Immature natural killer cell (primary cell): ENCODE results near the gene MTFR2. TPM values are rescaled to one million over a fixed set of nuclear protein-coding genes. Genes with fewer than 3 reads are reported as not detected.
A peak's percentile ranks its signal among the peaks of the same experiment; 100 is the strongest.

Source experiments
- DNase-seq, 3 donors: peaks; one replicate each; pipeline ENCODE4 v3.0.0; 2022; ENCODE audit warnings: mixed read lengths in 1 of 3
- H3K27ac Mint-ChIP-seq, 6 donors: one replicate each; pipeline ENCODE4 v1.8.0; 2020; ENCODE audit warnings: mixed read lengths in 6 of 6, mild to moderate bottlenecking in 5 of 6, inconsistent platforms in 4 of 6, moderate library complexity in 3 of 6
- H3K27me3 Mint-ChIP-seq, 3 donors: one replicate each; pipeline ENCODE4 v1.8.0; 2020 to 2021; ENCODE audit warnings: low read depth in 3 of 3, mild to moderate bottlenecking in 3 of 3, mixed read lengths in 3 of 3, moderate library complexity in 3 of 3, inconsistent platforms in 1 of 3
- H3K36me3 Mint-ChIP-seq, 3 donors: one replicate each; pipeline ENCODE4 v1.8.0; 2020; ENCODE audit warnings: mixed read lengths in 3 of 3, inconsistent platforms in 2 of 3, mild to moderate bottlenecking in 2 of 3
- H3K4me1 Mint-ChIP-seq, 2 donors: one replicate each; pipeline ENCODE4 v1.8.0; 2020; ENCODE audit warnings: inconsistent platforms in 2 of 2, mild to moderate bottlenecking in 2 of 2, mixed read lengths in 2 of 2, moderate library complexity in 1 of 2
- H3K4me3 Mint-ChIP-seq, 5 donors: one replicate each; pipeline ENCODE4 v1.8.0; 2020; ENCODE audit warnings: mild to moderate bottlenecking in 5 of 5, mixed read lengths in 5 of 5, inconsistent platforms in 3 of 5, moderate library complexity in 3 of 5
- H3K9me3 Mint-ChIP-seq, 6 donors: one replicate each; pipeline ENCODE4 v1.8.0; 2020; ENCODE audit warnings: mild to moderate bottlenecking in 6 of 6, mixed read lengths in 6 of 6, inconsistent platforms in 4 of 6, moderate library complexity in 3 of 6
- polyA plus RNA-seq, 3 donors: library from polyadenylated mRNA; unstranded; fragments of 300-500 nt; fragmentation: Illumina TruSeq; gene quantifications; one replicate each; pipeline ENCODE4 v1.2.3, GENCODE V29; 2021

Gene MTFR2
- polyA plus RNA-seq, 3 donors from 2014 or later: 0.51 to 0.62 TPM; not detected in 1

DNA sequence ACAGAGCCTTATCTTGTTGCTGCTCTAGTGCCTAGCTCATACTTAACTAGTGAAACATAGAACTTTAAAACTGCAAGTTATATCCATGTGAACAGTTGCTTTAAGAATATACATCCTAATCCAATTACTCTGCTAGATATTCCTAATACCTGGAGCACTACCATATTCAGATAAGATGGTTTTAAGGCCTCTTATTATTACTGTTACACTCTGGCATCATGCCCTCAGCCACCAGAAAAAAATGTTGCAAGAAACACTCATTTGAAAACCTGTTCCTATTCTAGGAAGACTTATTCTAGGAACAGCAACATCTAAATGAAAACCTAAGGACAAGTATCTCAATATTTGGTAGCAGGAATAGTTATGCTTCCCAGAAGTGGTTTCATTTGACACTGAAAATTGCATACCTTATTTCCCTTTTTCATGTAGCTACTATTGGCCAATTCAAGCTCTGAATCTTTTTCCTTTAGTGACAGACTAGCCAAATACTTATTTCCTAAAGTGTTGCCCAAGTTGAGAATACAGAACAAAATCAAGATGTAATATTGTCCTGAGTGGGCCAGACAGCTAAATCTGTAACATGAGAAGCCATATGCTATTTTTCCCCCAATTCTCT lies 4.8 kb upstream of the MTFR2 start:
- Mint-ChIP-seq H3K9me3 (no peaks in the 10 kb centered on the region), H3K27me3 (peaks cover 3 to 12% (median 10%) of the 10 kb centered on the region in 3 donors), H3K36me3 (peaks cover 0 to 7% (median 3%) of the 10 kb centered on the region in 3 donors), H3K27ac (peak overlapping the region in 4 of 6 donors; percentile 1 to 21 (median 7)), H3K4me1 (peaks cover 16 to 29% of the 10 kb centered on the region in 2 donors), H3K4me3 (no peak overlapping the region)
- no peak for DNase-seq

DNA sequence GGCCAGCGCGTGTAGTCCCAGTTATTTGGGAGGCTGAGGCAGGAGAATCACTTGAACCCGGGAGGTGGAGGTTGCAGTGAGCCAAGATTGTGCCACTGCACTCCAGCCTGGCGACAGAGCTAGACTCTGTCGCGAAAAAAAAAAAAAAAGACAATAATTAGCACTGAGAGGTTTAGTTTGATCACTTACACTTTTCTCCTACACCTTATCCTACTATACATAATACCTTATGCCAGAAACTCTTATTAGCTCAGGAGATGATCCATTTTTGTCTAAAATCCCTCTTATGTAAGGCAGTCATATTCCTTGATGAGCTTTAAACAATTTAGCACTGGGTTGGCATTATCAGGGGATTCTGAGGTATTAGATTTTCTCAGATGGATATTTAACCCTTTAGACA lies 3.6 kb upstream of the MTFR2 start:
- no peak overlapping the region for H3K4me3 Mint-ChIP-seq

DNA sequence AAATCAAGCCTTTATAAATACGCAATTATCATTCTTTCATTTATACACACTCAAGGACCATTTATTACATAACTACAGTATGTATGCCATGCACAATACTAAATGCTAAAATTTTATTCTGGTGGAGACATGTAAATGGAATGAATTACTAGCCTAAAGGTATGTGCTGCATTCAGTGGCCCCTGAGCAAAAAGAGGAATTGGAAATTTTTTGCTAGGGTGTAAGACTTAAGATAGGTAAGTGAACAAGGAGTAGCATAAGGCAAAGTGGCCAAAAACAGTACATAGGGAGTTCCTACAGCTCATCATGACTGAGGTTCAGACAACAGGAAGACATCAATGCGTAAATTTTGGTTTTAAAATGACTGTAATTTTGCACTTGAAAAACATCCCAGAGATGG lies 2.3 kb upstream of the MTFR2 start:
- peaks cover 26 to 37% of the 10 kb centered on the region in 2 donors for H3K4me1 Mint-ChIP-seq
- DNase-seq: no peak

More for the DNA sequence above, 3.6 kb upstream of the MTFR2 start:
- Mint-ChIP-seq H3K27ac (peak overlapping the region in 2 of 6 donors; percentile 24 to 53), H3K27me3 (peaks cover 5 to 14% (median 13%) of the 10 kb centered on the region in 3 donors), H3K36me3 (peaks cover 0 to 3% (median 0%) of the 10 kb centered on the region in 3 donors), H3K9me3 (no peaks in the 10 kb centered on the region), H3K4me1 (peaks cover 26 to 41% of the 10 kb centered on the region in 2 donors)
- no peak for DNase-seq

DNA sequence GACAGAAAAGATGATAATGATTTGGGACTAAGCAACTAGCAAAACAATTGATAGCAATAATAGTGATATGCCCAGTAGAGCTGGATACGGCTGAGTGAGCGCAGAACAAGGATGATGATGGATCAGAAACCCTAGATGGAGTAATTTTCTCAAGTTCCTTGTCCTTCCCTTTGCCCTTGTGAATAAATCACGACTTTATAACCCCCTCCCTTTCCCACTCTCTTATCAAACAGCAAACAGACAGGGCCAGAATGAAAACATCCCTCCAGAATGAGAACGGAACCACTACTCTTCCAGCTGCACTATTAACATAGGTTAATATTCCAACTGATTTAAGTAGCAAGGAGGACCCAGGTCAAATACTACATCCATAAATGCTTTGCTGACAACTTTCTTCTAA lies 1.3 kb upstream of the MTFR2 start:
- H3K4me3 Mint-ChIP-seq: peak overlapping the region; percentile 93 to 99 (median 96)
- peak overlapping the region in 4 of 6 donors; percentile 31 to 73 (median 48) for H3K27ac Mint-ChIP-seq
- H3K4me1 Mint-ChIP-seq: peaks cover 26 to 37% of the 10 kb centered on the region in 2 donors
- H3K27me3 Mint-ChIP-seq: peaks cover 5 to 14% (median 13%) of the 10 kb centered on the region in 3 donors
- H3K9me3 Mint-ChIP-seq: no peaks in the 10 kb centered on the region
- no peak for DNase-seq
- H3K36me3 Mint-ChIP-seq: peaks cover 0 to 4% (median 0%) of the 10 kb centered on the region in 3 donors

More for the DNA sequence above, 2.3 kb upstream of the MTFR2 start:
- Mint-ChIP-seq H3K36me3 (peaks cover 0 to 3% (median 3%) of the 10 kb centered on the region in 3 donors), H3K27ac (peak overlapping the region in 4 of 6 donors; percentile 1 to 73 (median 25)), H3K27me3 (peaks cover 5 to 14% (median 13%) of the 10 kb centered on the region in 3 donors), H3K9me3 (no peaks in the 10 kb centered on the region), H3K4me3 (no peak overlapping the region)

DNA sequence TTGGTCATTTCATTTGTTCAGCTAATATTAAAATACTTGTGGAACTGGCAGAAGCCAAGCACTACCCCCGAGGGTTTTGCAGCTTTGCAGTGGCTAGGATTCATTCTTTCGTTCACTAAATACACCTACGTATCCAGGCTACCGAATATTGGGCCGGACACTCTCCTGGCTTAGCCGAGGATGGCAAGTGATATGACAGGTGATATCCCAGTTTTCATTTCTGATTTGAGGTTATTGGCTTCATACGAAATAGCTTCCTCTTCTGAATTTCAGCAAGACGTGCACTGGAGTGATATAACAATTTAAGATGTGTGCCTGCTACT lies 536 bp upstream of the MTFR2 start:
- peaks cover 26 to 37% of the 10 kb centered on the region in 2 donors for H3K4me1 Mint-ChIP-seq
- H3K27me3 Mint-ChIP-seq: peaks cover 5 to 14% (median 13%) of the 10 kb centered on the region in 3 donors
- H3K36me3 Mint-ChIP-seq: peaks cover 0 to 4% (median 0%) of the 10 kb centered on the region in 3 donors
- no peak for DNase-seq
- H3K27ac Mint-ChIP-seq: peak overlapping the region in 5 of 6 donors; percentile 53 to 88 (median 73)
- peak overlapping the region; percentile 93 to 99 (median 96) for H3K4me3 Mint-ChIP-seq
- H3K9me3 Mint-ChIP-seq: no peaks in the 10 kb centered on the region

DNA sequence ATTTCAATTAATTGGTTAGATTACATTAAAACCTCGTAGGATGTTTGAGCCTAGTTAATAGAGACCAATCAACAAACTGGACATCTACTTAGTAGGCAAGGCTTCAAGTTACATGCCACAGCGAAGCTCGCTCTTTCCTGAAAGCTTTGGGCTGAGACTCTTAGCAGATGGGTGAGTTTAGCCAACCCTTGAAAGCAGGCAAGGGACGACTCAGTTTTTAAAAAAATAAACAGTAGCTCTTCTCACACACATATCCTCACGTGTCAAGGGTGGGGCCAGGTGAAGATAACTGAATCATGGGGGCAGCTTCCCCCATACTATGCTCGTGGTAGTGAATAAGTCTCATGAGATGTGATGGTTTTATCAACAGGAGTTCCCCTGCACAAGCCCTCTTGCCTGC lies 775 bp downstream of the MTFR2 start:
- Mint-ChIP-seq H3K4me1 (peaks cover 26 to 37% of the 10 kb centered on the region in 2 donors), H3K27ac (peak overlapping the region in 1 of 6 donors; percentile 73)
- no peak for DNase-seq

DNA sequence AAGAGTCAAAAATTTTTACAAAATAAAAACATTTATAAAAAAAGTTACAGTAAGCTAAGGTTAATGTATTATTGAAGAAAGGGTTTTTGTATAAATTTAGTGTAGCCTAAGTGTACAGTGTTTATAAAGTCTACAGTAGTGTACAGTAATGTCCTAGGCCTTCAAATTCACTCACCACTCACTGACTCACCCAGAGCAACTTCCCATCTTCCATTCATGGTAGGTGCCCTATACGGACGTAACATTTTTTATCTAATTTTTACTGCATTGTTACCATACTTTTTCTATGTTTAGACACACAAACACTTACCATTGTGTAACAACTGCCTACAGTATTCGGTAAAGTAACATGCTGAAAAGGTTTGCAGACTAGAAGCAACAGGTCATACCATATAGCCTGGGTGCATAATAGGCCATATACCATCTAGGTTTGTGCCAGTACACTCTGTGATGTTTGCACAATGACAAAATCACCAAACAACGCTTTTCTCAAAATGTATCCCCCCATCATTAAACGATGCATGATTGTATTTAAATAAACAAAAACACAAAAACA lies 6.0 kb downstream of the MTFR2 start:
- Mint-ChIP-seq H3K27me3 (no peaks in the 10 kb centered on the region), H3K36me3 (peaks cover 0 to 10% (median 7%) of the 10 kb centered on the region in 3 donors), H3K4me3 (no peak overlapping the region), H3K9me3 (no peaks in the 10 kb centered on the region), H3K27ac (no peak overlapping the region), H3K4me1 (peaks cover 2 to 6% of the 10 kb centered on the region in 2 donors)
- no peak for DNase-seq

More for the DNA sequence above, 775 bp downstream of the MTFR2 start:
- Mint-ChIP-seq H3K27me3 (peaks cover 5 to 14% (median 10%) of the 10 kb centered on the region in 3 donors), H3K4me3 (peak overlapping the region; percentile 93 to 99 (median 96)), H3K9me3 (no peaks in the 10 kb centered on the region), H3K36me3 (peaks cover 0 to 4% (median 0%) of the 10 kb centered on the region in 3 donors)

DNA sequence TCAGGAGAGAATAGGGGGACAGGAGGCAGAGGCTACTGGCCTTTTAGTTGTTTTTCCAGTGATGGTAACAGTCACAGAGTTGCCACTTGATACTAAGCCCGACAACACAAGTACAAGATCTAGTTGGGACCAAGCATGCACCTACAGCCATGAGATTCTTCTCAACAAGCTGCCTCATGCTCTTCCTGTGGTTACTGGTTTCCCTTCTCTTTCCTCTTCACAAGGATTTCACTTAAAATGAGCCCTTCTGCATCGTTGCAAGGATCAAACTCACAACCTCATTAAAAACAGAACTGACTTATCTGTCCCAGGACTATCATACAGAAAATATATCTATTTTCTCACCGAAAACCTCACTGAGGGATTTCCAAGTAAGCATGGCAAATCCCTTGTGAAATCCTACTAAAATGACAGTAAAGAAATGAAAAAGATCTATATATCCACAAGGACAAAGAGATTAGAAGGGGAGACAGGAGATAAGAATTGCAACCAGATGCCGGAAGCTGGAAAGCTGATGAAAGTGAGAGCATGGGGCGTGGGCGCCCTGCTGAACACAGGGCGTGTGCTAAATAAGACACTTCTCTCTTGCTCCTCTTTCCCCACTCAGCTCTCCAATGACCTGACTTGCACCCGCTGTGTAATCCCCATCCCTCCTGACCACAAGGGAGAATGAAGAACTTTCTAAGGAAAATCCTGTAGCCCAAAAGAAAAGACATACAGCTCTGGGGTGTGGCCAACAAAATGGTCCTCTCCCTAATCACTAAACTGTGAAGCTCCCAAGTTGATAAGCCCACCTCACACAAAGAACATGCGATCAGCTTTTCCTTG lies 13.4 kb downstream of the MTFR2 start:
- peaks cover 0 to 2% (median 1%) of the 10 kb centered on the region in 3 donors for H3K27me3 Mint-ChIP-seq
- peaks cover 0 to 11% (median 8%) of the 10 kb centered on the region in 3 donors for H3K36me3 Mint-ChIP-seq
- no peaks in the 10 kb centered on the region for H3K9me3 Mint-ChIP-seq
- DNase-seq: no peak
- H3K4me1 Mint-ChIP-seq: no peaks in the 10 kb centered on the region
- H3K4me3 Mint-ChIP-seq: no peak overlapping the region
- H3K27ac Mint-ChIP-seq: no peak overlapping the region

DNA sequence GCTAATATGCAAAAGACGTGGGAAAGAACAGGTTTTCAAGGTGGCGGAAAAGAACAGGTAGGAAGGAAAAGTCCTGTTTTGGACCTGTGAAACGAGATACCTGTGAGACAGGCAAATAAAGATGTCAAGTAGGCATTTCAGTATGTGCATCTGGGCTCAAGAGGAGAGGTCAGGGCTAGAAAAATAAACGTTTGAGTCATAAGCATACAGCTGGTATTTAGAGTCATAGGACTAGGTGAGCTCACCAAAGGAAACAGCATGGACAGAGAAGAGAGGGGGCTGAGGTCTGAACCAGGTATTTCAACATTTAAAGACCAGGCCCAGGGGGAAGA lies 14.9 kb downstream of the MTFR2 start:
- no peak overlapping the region for H3K4me3 Mint-ChIP-seq
- no peaks in the 10 kb centered on the region for H3K9me3 Mint-ChIP-seq
- peaks cover 0 to 2% (median 1%) of the 10 kb centered on the region in 3 donors for H3K27me3 Mint-ChIP-seq
- peaks cover 0 to 11% (median 8%) of the 10 kb centered on the region in 3 donors for H3K36me3 Mint-ChIP-seq
- no peaks in the 10 kb centered on the region for H3K4me1 Mint-ChIP-seq
- no peak overlapping the region for H3K27ac Mint-ChIP-seq
- no peak for DNase-seq

DNA sequence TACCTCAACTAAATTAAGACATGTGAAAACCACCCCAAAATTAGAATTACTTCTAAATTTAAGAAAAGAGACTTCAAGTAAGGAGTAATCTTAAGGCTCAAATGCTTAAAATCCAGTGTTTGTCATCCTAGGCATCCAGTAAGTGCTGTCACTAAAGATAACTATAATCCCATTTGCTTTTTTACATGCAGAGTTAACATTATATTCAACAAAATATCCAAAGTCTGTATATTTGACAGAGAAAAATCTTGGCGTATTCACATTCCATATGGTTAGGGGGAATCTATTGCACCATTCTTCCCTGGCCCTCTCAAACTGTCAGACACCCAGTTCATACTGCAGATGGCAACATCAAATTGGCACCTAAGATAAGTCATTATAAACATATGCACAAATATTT lies 17.4 kb downstream of the MTFR2 start:
- Mint-ChIP-seq H3K4me1 (no peaks in the 10 kb centered on the region), H3K4me3 (no peak overlapping the region), H3K27ac (no peak overlapping the region), H3K27me3 (peaks cover 0 to 2% (median 1%) of the 10 kb centered on the region in 3 donors), H3K36me3 (peaks cover 0 to 8% (median 0%) of the 10 kb centered on the region in 3 donors), H3K9me3 (no peaks in the 10 kb centered on the region)
- no peak for DNase-seq

DNA sequence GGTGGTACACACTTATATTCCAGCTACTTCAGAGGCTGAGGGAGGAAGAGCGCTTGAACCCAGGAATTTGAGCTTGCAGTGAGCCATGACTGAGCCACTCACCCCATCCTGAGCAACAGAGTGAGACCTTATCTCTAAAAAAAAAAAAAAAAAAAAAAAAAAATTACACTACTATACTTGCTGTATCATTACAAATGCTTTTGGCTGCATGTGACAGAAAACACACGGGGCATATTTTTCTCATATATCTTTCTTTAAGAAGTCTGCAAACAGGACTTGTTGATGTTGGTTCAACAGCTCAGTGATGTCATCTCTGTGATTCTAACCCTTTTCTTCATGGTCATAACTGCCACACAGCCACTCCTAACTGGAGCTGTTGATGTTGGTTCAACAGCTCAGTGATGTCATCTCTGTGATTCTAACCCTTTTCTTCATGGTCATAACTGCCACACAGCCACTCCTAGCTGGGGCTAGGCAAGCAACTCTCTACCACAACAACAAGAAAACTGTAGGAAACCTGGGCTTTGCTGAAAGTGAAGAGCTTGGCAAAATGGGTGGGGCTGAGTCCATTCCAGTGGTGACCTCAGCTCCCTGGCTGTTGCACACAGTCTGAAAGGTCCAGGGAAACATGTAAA lies 19.8 kb downstream of the MTFR2 start:
- H3K9me3 Mint-ChIP-seq: no peaks in the 10 kb centered on the region
- peaks cover 0 to 8% of the 10 kb centered on the region in 2 donors for H3K4me1 Mint-ChIP-seq
- H3K36me3 Mint-ChIP-seq: no peaks in the 10 kb centered on the region
- DNase-seq: no peak
- no peak overlapping the region for H3K4me3 Mint-ChIP-seq
- peaks cover 0 to 2% (median 0%) of the 10 kb centered on the region in 3 donors for H3K27me3 Mint-ChIP-seq
- H3K27ac Mint-ChIP-seq: no peak overlapping the region

DNA sequence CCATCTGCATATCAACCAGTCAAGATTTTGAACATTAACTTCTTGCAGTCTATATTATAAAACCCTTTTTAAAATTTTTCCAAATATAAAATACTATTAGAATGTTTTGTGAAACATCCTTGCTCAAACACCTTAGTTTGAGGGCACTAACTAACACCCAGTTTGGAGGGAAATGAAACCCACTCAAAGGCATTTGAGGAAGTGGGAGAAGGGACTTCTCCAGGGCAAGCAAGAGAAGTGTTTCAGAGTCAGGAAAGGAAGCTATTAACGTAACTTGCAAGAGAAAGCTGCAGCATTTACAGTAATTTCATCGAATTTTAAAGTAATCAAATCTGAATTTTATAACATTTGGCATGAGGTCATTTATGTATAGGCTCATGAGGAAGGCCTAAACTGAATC lies 21.3 kb downstream of the MTFR2 start:
- no peak overlapping the region for H3K27ac Mint-ChIP-seq
- no peaks in the 10 kb centered on the region for H3K36me3 Mint-ChIP-seq
- H3K4me3 Mint-ChIP-seq: no peak overlapping the region
- peaks cover 0 to 8% of the 10 kb centered on the region in 2 donors for H3K4me1 Mint-ChIP-seq
- DNase-seq: no peak
- peaks cover 0 to 2% (median 0%) of the 10 kb centered on the region in 3 donors for H3K27me3 Mint-ChIP-seq
- peaks cover 0 to 1% (median 0%) of the 10 kb centered on the region in 6 donors for H3K9me3 Mint-ChIP-seq

DNA sequence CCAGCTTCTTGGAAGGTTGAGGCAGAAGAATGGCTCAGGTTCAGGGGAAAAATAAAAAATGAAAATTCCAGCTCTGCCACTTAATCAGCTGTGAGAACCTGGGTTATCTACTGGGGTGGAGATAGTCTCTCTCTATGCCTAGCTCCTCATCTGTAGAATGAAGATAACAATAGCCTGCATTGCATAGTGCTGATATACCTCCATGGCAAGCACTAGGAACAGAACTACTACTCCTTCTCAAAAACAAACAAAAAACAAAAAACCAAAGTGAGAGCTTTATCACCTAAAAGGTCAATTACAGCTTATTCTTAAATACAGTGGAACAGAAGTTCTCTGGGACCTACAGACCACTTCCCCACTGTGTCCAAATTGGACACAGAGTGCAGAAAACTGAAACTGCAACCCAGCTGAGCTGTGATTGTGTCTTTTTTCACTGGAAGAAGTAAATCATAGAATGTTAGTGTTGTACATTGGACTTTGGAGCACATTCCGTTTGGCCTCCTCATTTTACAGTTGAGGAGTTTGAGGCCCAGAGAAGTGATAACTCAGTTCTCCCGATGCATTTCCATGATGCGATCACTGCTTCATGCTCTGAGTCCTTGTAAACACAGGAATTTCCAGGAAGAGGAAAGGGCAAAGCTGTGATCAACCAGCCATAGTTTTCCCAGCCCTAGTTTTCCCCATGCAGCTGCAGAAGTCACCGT lies 23.3 kb downstream of the MTFR2 start:
- peaks cover 0 to 8% of the 10 kb centered on the region in 2 donors for H3K4me1 Mint-ChIP-seq
- peaks cover 0 to 1% (median 0%) of the 10 kb centered on the region in 6 donors for H3K9me3 Mint-ChIP-seq
- no peak for DNase-seq
- H3K27ac Mint-ChIP-seq: peak overlapping the region in 3 of 6 donors; percentile 6 to 58 (median 22)
- H3K27me3 Mint-ChIP-seq: peaks cover 0 to 2% (median 0%) of the 10 kb centered on the region in 3 donors
- no peaks in the 10 kb centered on the region for H3K36me3 Mint-ChIP-seq
- peak overlapping the region; percentile 51 to 74 (median 71) for H3K4me3 Mint-ChIP-seq
